GF-D8 (cell line): Measurements from ENCODE around the gene COL5A3.
"Not testable (repeated sequence)": the region's sequence is repeated elsewhere in the genome, so short reads cannot be mapped to it uniquely, and the experiment has no call there.

Experiments used
- DNase-seq: peaks from one replicate; lab custom pipeline; 2025; lab: John Stamatoyannopoulos, UW

The COL5A3 gene

GRCh38 chr19:10010247-10010691 lies at the start of gene COL5A3:
Gene COL5A3 (minus strand): TSS chr19:10010504. CDS start chr19:10010385, 119 bp downstream.
- DNase-seq = no peak

- no peak for DNase-seq
These were observed 42.5 kb upstream of the COL5A3 start for GRCh38 chr19:10052602-10053360.

GRCh38 chr19:10049626-10050025 lies 39.3 kb upstream of the COL5A3 start:
- DNase-seq = no peak

GRCh38 chr19:10045371-10045770 lies 35.1 kb upstream of the COL5A3 start:
- no peak for DNase-seq

- DNase-seq = no peak
These were observed 34.1 kb upstream of the COL5A3 start for GRCh38 chr19:10044390-10044789.

GRCh38 chr19:10043286-10043927 lies 33.1 kb upstream of the COL5A3 start:
- DNase-seq = no peak

GRCh38 chr19:10037809-10038208 lies 27.5 kb upstream of the COL5A3 start:
- no peak for DNase-seq

GRCh38 chr19:10037367-10037766 lies 27.1 kb upstream of the COL5A3 start:
- no peak for DNase-seq

- no peak for DNase-seq
These were observed 26.3 kb upstream of the COL5A3 start for GRCh38 chr19:10036601-10037071.

- DNase-seq = no peak
These were observed 23.3 kb upstream of the COL5A3 start for GRCh38 chr19:10033614-10034013.

GRCh38 chr19:10027158-10027997 lies 17.1 kb upstream of the COL5A3 start:
- DNase-seq = peak; percentile 15

GRCh38 chr19:10026744-10027143 lies 16.4 kb upstream of the COL5A3 start:
- DNase-seq = no peak

- DNase-seq = not testable (repeated sequence)
These were observed 12.8 kb upstream of the COL5A3 start for GRCh38 chr19:10023096-10023495.

GRCh38 chr19:10021863-10022262 lies 11.6 kb upstream of the COL5A3 start:
- no peak for DNase-seq

GRCh38 chr19:10021446-10021845 lies 11.1 kb upstream of the COL5A3 start:
- DNase-seq = no peak

- DNase-seq = no peak
These were observed 10.5 kb upstream of the COL5A3 start for GRCh38 chr19:10020851-10021250.

- DNase-seq = no peak
These were observed 8.9 kb upstream of the COL5A3 start for GRCh38 chr19:10019246-10019645.

GRCh38 chr19:10018786-10019185 lies 8.5 kb upstream of the COL5A3 start:
- no peak for DNase-seq

- no peak for DNase-seq
These were observed 8.0 kb upstream of the COL5A3 start for GRCh38 chr19:10018263-10018662.

GRCh38 chr19:10013834-10014618 lies 3.7 kb upstream of the COL5A3 start:
- DNase-seq = no peak

GRCh38 chr19:10013316-10013715 lies 3.0 kb upstream of the COL5A3 start, which contains the start of gene RDH8:
Gene RDH8 (plus strand): TSS chr19:10013483. CDS start chr19:10013498, 15 bp downstream.
- DNase-seq = no peak

- DNase-seq = no peak
These were observed 1.7 kb upstream of the COL5A3 start for GRCh38 chr19:10011974-10012373.
